GM23338 (cell line): Measurements from ENCODE around the gene FRMD4A.

Source experiments
- CTCF ChIP-seq, 2 experiments: fragments of 200-600 bp in 1 of 2; sonication (generic) in 1 of 2; conservative IDR thresholded peaks; 2 replicates each; pipeline versions ENCODE4 v1.5.1 to v1.6.1; 2016 to 2017; ENCODE audit warnings: antibody characterized with exemption in 2 of 2, low read depth in 2 of 2, mild to moderate bottlenecking in 2 of 2, moderate library complexity in 1 of 2
- ETS1 ChIP-seq: IDR thresholded peaks from 2 replicates; pipeline ENCODE4 v1.6.1; 2016; ENCODE audit warnings: antibody characterized with exemption
- EZH2 ChIP-seq: fragments of 200-600 bp; sonication (generic); IDR thresholded peaks from one replicate; pipeline ENCODE4 v1.8.0; 2017; ENCODE audit warnings: antibody characterized with exemption, mild to moderate bottlenecking, low read depth; ENCODE audit not compliant: unreplicated experiment
- EZH2phosphoT487 ChIP-seq: fragments of 200-600 bp; sonication (generic); IDR thresholded peaks from one replicate; pipeline ENCODE4 v1.8.1; 2018; ENCODE audit warnings: antibody characterized with exemption; ENCODE audit not compliant: unreplicated experiment
- JUNB ChIP-seq: IDR thresholded peaks from one replicate; pipeline ENCODE4 v1.6.1; 2016; ENCODE audit warnings: antibody characterized with exemption; ENCODE audit not compliant: unreplicated experiment

- no peak for TF ChIP-seq CTCF (conservative IDR thresholded peaks at IDR 0.05; ENCODE audit: low read depth in 2 of 2)
- TF ChIP-seq JUNB: no peak
- no peak for TF ChIP-seq EZH2phosphoT487
- no peak for TF ChIP-seq EZH2
- TF ChIP-seq ETS1: no peak
Measured at GRCh38 chr10:13872411-13872810, 458.3 kb downstream of the FRMD4A start.
